ENCODE data around the gene ADARB1. TPM values are rescaled to one million over a fixed set of nuclear protein-coding genes. Genes with fewer than 3 reads are reported as not detected.

Gene ADARB1
- total RNA-seq, 1 experiment from 2014 or later: 14.6 TPM

DNA sequence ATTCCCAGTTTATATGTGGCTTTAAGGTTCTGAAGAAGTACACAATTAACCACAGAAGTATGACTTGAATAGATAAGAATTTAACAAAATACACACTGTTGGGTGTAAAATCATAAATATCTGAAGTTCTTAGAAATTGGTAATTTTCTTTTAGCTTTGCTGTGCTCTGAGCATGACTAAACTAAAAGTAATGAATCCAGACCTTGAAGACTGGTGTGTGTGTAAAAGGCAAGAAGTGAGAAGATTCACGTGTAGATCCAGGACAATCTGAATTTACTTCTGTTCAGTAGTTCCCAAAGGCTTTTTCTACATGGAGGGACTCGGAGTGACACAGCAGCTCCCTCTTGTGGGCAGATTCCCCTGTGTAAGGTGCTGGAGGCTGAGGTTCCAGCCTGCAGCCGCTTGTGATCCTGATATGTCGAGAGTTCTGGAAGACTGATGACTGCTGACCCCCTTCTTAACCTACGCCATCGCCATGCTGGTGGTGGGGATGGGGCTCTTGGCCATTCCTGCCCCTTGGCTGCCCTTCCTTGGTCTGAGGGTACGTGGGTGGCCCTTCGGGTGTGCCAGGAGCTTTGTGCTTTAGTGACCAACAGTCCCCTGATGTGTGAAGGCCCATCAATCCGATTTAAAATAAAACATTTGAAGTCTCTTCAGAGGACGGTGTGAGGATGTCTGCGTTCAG is 62.7 kb downstream of the ADARB1 start:
- ChIA-PET POLR2A (interaction anchor here (1.0 kb wide), 1 partner anchor 170 kb away, joined by 3 read pairs; no protein-coding TSS in a partner anchor), CTCF (interaction anchor here (0.5 to 4.5 kb wide), 56 partner anchors 8 to 641 kb away, joined by 3 to 58 read pairs (median 5); no protein-coding TSS in a partner anchor)
- no peaks in the 10 kb centered on the region for H3K27me3 Mint-ChIP-seq (ENCODE audit: low read depth)
- H3K36me3 Mint-ChIP-seq: no peaks in the 10 kb centered on the region
- H3K4me1 Mint-ChIP-seq: peaks cover 3% of the 10 kb centered on the region; the same call in 1 of the 2 replicates
- TF ChIP-seq CTCF (IDR thresholded peaks at IDR 0.05): peak; percentile 57
- TF ChIP-seq, protein P1, sequence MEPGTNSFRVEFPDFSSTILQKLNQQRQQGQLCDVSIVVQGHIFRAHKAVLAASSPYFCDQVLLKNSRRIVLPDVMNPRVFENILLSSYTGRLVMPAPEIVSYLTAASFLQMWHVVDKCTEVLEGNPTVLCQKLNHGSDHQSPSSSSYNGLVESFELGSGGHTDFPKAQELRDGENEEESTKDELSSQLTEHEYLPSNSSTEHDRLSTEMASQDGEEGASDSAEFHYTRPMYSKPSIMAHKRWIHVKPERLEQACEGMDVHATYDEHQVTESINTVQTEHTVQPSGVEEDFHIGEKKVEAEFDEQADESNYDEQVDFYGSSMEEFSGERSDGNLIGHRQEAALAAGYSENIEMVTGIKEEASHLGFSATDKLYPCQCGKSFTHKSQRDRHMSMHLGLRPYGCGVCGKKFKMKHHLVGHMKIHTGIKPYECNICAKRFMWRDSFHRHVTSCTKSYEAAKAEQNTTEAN (CRISPR knock-in tag; IDR thresholded peaks at IDR 0.05): no peak
- H3K9me3 Mint-ChIP-seq: no peaks in the 10 kb centered on the region
- no peak overlapping the region for H3K4me3 Mint-ChIP-seq
- ATAC-seq (peak; percentile 74), DNase-seq (ENCODE audit: low spot score) (peak; percentile 90)
- 0 out of 2 replicates have a peak overlapping the region, but pooled peaks have one; percentile 22 for H3K27ac Mint-ChIP-seq

DNA sequence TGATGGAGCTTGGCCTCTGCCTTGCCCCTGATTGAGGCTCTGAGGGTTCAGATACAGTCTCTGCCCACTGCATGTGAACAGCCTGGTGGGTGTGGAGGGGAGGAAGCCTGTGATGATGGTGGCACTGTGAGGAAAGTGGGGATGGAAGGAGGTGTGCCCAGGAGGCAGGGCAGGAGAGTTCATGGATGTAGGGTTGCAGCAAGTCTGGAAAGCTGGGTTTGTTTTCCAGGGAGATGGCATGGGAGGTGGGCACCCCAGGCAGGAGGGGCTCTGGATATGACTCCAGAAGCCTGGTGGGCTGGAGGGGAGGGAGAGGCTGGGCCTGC is 63.2 kb downstream of the ADARB1 start:
- ATAC-seq: no peak
- Mint-ChIP-seq H3K27me3 (ENCODE audit: low read depth) (no peaks in the 10 kb centered on the region), H3K4me1 (peaks cover 3% of the 10 kb centered on the region; the same call in 1 of the 2 replicates), H3K9me3 (no peaks in the 10 kb centered on the region), H3K27ac (0 out of 2 replicates have a peak overlapping the region, but pooled peaks have one; percentile 22), H3K36me3 (no peaks in the 10 kb centered on the region), H3K4me3 (no peak overlapping the region)
- DNase-seq (ENCODE audit: low spot score): no peak
- ChIA-PET POLR2A (no interaction called here), CTCF (interaction anchor here (0.6 to 4.5 kb wide), 48 partner anchors 9 to 344 kb away, joined by 3 to 58 read pairs (median 6); partner anchors contain the start of genes ADARB1 and POFUT2)
- TF ChIP-seq PRRX2 (CRISPR knock-in tag; IDR thresholded peaks at IDR 0.05) (no peak), CTCF (IDR thresholded peaks at IDR 0.05) (no peak), IRF1 (CRISPR knock-in tag; IDR thresholded peaks at IDR 0.05) (no peak), GTF2I (CRISPR knock-in tag; conservative IDR thresholded peaks at IDR 0.05) (no peak), NFE2L1 (CRISPR knock-in tag; IDR thresholded peaks at IDR 0.05) (no peak), CREM (CRISPR knock-in tag; IDR thresholded peaks at IDR 0.05) (no peak), CREB1 (CRISPR knock-in tag; IDR thresholded peaks at IDR 0.05) (no peak), GABPB1 (CRISPR knock-in tag; IDR thresholded peaks at IDR 0.05) (no peak), ZNF423 (CRISPR knock-in tag; IDR thresholded peaks at IDR 0.05) (no peak), PREB (CRISPR knock-in tag; IDR thresholded peaks at IDR 0.05; ENCODE audit: borderline replicate concordance) (no peak), ESRRA (CRISPR knock-in tag; IDR thresholded peaks at IDR 0.05; ENCODE audit: borderline replicate concordance) (no peak), SMAD4 (CRISPR knock-in tag; IDR thresholded peaks at IDR 0.05) (no peak), TEAD4 (CRISPR knock-in tag; IDR thresholded peaks at IDR 0.05) (no peak), ZSCAN18 (CRISPR knock-in tag; IDR thresholded peaks at IDR 0.05) (no peak), ZNF512 (CRISPR knock-in tag; IDR thresholded peaks at IDR 0.05; ENCODE audit: borderline replicate concordance) (no peak)
- TF ChIP-seq, protein P2, sequence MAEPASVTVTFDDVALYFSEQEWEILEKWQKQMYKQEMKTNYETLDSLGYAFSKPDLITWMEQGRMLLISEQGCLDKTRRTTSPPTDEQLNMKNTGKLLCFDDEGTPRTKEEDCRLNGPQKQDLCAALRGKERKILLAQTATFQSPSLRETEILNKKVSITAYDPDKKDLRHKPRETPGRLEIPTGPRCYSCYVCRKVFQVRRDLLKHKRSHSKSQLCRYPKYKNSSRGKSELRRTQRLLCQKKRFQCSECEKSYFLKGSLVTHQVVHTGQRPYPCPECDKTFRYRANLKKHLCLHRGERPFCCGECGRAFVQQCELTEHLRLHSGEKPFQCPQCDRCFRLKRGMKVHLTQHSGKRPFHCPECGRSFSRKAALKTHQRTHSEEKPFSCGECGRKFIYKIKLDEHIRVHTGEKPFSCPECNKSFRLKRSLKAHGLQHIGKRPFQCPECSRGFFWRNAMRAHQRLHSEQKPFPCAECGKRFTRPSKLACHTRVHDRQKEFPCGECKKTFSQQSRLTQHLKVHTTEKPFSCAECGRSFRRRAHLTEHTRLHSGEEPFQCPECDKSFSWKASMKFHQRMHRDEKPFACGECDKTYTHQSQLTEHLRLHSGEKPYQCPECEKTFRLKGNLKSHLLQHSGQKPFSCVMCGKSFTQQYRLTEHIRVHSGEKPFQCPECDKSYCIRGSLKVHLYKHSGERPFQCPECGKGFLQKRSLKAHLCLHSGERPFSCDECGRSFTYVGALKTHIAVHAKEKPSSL (CRISPR knock-in tag; conservative IDR thresholded peaks at IDR 0.05): no peak
- TF ChIP-seq, protein P3, sequence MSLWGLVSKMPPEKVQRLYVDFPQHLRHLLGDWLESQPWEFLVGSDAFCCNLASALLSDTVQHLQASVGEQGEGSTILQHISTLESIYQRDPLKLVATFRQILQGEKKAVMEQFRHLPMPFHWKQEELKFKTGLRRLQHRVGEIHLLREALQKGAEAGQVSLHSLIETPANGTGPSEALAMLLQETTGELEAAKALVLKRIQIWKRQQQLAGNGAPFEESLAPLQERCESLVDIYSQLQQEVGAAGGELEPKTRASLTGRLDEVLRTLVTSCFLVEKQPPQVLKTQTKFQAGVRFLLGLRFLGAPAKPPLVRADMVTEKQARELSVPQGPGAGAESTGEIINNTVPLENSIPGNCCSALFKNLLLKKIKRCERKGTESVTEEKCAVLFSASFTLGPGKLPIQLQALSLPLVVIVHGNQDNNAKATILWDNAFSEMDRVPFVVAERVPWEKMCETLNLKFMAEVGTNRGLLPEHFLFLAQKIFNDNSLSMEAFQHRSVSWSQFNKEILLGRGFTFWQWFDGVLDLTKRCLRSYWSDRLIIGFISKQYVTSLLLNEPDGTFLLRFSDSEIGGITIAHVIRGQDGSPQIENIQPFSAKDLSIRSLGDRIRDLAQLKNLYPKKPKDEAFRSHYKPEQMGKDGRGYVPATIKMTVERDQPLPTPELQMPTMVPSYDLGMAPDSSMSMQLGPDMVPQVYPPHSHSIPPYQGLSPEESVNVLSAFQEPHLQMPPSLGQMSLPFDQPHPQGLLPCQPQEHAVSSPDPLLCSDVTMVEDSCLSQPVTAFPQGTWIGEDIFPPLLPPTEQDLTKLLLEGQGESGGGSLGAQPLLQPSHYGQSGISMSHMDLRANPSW (CRISPR knock-in tag; conservative IDR thresholded peaks at IDR 0.05; ENCODE audit: low read depth): no peak

Measured in WTC11 (cell line).